ENCODE results near the gene UBE4B.

UBE4B gene

GRCh38 chr1:10121688-10122087 lies 88.9 kb downstream of the UBE4B start:
- DNase-seq = no peak

- DNase-seq = no peak
These were observed 90.2 kb downstream of the UBE4B start for GRCh38 chr1:10122926-10123325.

DNA sequence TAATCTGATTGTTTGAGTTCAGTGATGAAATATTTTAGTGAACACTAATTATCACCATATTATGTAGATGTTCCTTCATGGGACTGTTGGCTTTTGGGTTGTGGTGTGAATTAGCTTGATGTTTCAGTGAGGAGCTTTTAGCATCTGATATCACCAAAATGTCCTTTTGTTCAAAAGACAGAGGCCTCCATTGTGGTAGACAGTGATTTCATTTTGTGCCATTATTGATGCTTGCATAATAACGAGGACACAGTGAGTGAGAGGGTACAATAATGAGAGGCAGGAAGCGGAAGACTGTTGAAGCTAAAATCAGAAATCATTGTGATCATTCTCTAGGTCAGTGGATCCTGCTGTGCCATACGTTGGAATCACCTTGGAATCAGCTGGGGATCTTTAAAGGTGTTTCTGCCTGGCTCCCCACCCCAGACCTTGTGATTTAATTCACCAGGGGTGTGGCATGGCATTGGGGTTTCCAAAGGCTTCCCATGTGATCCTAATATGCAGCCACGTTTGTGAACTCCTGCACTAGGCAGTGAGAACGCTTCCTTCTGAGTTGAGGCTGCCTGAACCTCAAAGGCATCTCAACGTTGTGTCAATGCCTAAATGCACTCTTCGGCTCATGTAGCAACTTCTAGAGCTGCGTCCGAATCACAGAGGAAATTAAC lies 95.5 kb downstream of the UBE4B start:
- DNase-seq = peak in 10 of 14 donors; percentile 17 to 71 (median 52)

GRCh38 chr1:10132316-10132715 lies 99.6 kb downstream of the UBE4B start:
- DNase-seq = no peak

DNA sequence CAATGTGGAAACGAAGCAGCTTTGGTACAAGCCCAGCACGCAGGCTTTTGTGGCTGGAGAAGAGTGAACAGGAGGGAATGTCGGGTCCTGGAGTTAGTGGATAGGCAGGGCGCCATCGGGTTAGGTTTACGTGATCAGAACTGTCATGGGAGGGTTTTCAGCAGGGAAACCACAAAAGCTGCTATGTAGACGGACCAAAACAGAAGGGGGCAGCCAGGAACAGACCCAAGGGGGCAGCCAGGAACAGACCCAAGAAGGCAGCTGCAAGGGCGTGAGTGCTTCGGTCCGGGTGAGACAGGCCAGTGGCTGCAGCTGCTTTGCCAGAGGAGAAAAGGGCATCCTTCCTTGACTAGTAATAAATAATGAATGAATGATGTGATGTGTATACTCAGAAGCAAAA lies 100.1 kb downstream of the UBE4B start:
- no peak for DNase-seq

DNA sequence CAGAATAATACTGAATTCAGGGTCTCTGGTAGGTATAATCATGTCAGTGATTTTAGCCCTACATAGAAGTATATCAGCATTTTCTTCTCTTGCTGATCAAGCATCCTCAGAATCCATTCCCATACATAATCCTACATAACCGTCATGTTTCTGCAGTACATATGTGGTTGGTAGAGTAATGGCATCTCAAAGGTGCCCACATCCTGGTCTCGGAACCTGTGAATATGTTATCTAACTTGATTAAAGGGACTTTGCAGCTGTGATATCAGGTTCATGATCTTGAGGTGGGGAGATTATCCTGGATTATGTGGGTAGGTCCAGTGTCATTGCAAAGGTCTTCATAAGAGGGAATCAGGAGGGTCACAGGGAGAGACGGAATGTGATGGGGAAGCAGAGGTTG lies 108.2 kb downstream of the UBE4B start:
- DNase-seq = no peak

DNA sequence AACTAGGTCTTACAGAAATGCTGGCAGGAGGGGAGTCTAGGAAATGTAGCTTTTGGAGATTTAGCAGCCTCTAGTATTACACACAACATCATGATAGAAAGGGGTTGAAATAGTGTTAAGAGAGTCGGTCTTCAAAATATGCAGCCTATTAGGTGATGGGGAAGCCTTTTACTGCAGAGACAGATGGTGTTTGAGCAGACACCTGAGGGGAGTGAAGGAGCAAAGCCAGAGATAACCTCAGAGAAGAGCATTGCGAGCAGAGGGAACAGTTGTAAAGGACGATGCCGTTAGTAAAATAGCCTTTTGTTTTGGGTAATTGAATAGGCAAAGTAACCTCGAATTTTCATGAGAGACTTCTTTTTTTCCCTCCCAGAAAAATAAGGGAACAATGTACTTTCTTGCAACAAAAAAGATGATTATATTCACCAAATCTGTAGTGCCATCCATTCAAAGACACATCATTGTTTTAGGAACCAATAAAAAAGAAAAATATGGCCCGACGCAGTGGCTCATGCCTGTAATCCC lies 111.3 kb downstream of the UBE4B start:
- peak in 3 of 14 donors; percentile 22 to 78 (median 24) for DNase-seq

- no peak for DNase-seq
These were observed 113.6 kb downstream of the UBE4B start for GRCh38 chr1:10146391-10146790.

- DNase-seq = no peak
These were observed 116.5 kb downstream of the UBE4B start for GRCh38 chr1:10149231-10149630.

DNA sequence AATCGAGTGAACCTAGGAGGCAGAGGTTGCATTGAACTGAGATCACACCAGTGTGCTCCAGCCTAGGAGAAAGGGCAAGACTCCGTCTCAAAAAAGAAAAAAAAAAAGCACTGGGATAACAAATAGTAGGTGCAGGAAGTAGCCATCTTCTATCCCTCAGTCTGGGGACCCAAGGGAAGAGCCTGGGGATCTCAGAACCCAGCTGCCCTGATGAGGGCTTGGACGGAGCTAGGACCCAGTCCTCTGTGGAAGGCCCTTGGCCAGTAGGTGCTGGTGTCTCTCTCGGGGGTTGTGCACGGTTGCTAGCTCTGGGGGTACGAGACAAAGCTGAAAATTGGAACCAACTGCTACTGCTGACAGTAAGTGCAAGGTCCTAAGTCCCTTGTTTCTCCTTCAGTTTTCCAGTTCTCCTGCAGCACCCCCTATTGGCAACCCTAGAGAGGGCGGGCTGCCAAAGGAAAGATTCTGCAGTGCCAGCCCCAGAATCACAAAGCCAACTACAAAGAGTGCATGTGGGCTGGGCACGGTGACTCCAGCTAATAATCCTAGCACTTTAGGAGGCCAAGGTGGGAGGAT lies 120.0 kb downstream of the UBE4B start:
- DNase-seq = peak in 12 of 14 donors; percentile 38 to 82 (median 68)

GRCh38 chr1:10155087-10155712 lies 122.4 kb downstream of the UBE4B start:
- DNase-seq = no peak

- DNase-seq = no peak
These were observed 127.4 kb downstream of the UBE4B start for GRCh38 chr1:10160173-10160572.

- peak in 9 of 14 donors; percentile 12 to 93 (median 26) for DNase-seq
These were observed 128.2 kb downstream of the UBE4B start for GRCh38 chr1:10160907-10161490.

GRCh38 chr1:10161541-10162290 lies 129.0 kb downstream of the UBE4B start:
- DNase-seq = peak in 1 of 14 donors; percentile 85

GRCh38 chr1:10168912-10169514 lies 136.3 kb downstream of the UBE4B start:
- DNase-seq = no peak

- DNase-seq = no peak
These were observed 137.4 kb downstream of the UBE4B start for GRCh38 chr1:10170239-10170574.

GRCh38 chr1:10171105-10171767 lies 138.5 kb downstream of the UBE4B start:
- no peak for DNase-seq

DNA sequence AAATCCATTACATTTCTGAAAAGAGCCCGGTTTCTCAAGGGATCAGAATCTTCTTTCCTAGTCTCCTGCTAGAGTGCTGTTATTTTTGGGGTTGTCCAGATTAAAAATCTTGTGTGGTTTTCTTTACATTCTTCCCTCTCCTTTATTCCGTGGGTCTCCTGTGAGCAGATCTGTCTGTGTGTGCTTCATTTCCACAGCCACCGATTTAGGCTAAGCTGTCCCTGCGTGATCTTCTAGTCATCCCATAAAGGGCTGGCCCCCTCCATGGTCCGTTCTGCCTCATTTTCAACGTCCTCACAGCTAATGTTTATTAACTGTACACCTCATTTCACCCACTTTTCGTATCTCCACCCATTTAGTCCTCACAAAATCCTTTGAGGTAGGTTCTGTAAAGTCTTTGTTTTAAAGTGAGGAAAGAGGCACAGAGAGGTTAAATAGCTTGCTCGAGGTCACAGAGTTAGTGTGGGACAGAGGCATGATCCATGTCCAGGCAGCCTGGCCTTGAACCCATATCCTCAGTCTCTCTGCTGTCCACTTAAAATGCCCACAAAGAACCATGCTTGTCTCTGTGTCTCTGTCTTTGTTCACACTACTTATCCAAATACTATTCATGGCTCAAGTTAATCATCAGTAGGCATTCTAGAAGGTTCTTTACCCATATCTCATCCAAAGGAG lies 139.4 kb downstream of the UBE4B start:
- DNase-seq = no peak

GRCh38 chr1:10173582-10173981 lies 140.8 kb downstream of the UBE4B start:
- DNase-seq = no peak

GRCh38 chr1:10177876-10178275 lies 145.1 kb downstream of the UBE4B start:
- DNase-seq = no peak

Measured in C1 segment of cervical spinal cord (tissue), 14 donors.